WTC11 (cell line): ENCODE data around the gene DCAF5. TPM values are rescaled to one million over a fixed set of nuclear protein-coding genes. Genes with fewer than 3 reads are reported as not detected.

Experiments used
- AFF4 ChIP-seq: sonication (generic); formaldehyde crosslinking; IDR thresholded peaks from 2 replicates; pipeline ENCODE4 v1.8.1; 2023; ENCODE audit warnings: mild to moderate bottlenecking, missing genetic modification reagents, borderline replicate concordance
- ATF2 ChIP-seq: sonication (generic); formaldehyde crosslinking; IDR thresholded peaks from 2 replicates; pipeline ENCODE4 v1.8.1; 2022; ENCODE audit warnings: low read depth, missing genetic modification reagents, borderline replicate concordance
- ATF3 ChIP-seq: sonication (generic); formaldehyde crosslinking; conservative IDR thresholded peaks from 2 replicates; pipeline ENCODE4 v1.8.1; 2022; ENCODE audit warnings: mild to moderate bottlenecking, missing genetic modification reagents
- E2F4 ChIP-seq: sonication (generic); formaldehyde crosslinking; IDR thresholded peaks from 2 replicates; pipeline ENCODE4 v1.8.1; 2022; ENCODE audit warnings: low read depth, mild to moderate bottlenecking, moderate library complexity, missing genetic modification reagents, borderline replicate concordance
- E2F5 ChIP-seq: sonication (generic); formaldehyde crosslinking; IDR thresholded peaks from 2 replicates; pipeline ENCODE4 v1.8.1; 2022; ENCODE audit warnings: mild to moderate bottlenecking, moderate library complexity, missing genetic modification reagents
- ELF4 ChIP-seq: sonication (generic); formaldehyde crosslinking; IDR thresholded peaks from 2 replicates; pipeline ENCODE4 v1.8.1; 2022; ENCODE audit warnings: low read depth, mild to moderate bottlenecking, moderate library complexity, missing genetic modification reagents
- EMX1 ChIP-seq: fragments of 250-450 bp; sonication (Bioruptor Pico); IDR thresholded peaks from 2 replicates; pipeline ENCODE4 v1.8.0; 2021; ENCODE audit warnings: mild to moderate bottlenecking
- GABPB1 ChIP-seq: sonication (generic); formaldehyde crosslinking; IDR thresholded peaks from 2 replicates; pipeline ENCODE4 v1.8.1; 2023; ENCODE audit warnings: mild to moderate bottlenecking, missing genetic modification reagents
- GTF2I ChIP-seq: fragments of 250-450 bp; sonication (Bioruptor Pico); conservative IDR thresholded peaks from 2 replicates; pipeline ENCODE4 v1.4.0; 2021; ENCODE audit warnings: mild to moderate bottlenecking
- HMGXB4 ChIP-seq: sonication (generic); formaldehyde crosslinking; IDR thresholded peaks from 2 replicates; pipeline ENCODE4 v1.8.1; 2023; ENCODE audit warnings: mild to moderate bottlenecking, moderate library complexity, missing genetic modification reagents
- JUN ChIP-seq: sonication (generic); formaldehyde crosslinking; IDR thresholded peaks from 2 replicates; pipeline ENCODE4 v1.8.0; 2023; ENCODE audit warnings: mild to moderate bottlenecking, missing genetic modification reagents
- KAT7 ChIP-seq: sonication (generic); formaldehyde crosslinking; IDR thresholded peaks from 2 replicates; pipeline ENCODE4 v1.8.1; 2023; ENCODE audit warnings: missing genetic modification reagents, mild to moderate bottlenecking, borderline replicate concordance
- NR2C2 ChIP-seq: sonication (generic); formaldehyde crosslinking; IDR thresholded peaks from 2 replicates; pipeline ENCODE4 v1.8.0; 2022; ENCODE audit warnings: mild to moderate bottlenecking, missing genetic modification reagents
- OVOL2 ChIP-seq: fragments of 250-450 bp; sonication (Bioruptor Pico); IDR thresholded peaks from 2 replicates; pipeline ENCODE4 v1.9.0; 2021; ENCODE audit warnings: mild to moderate bottlenecking, borderline replicate concordance
- PRRX2 ChIP-seq: fragments of 250-450 bp; sonication (Bioruptor Pico); IDR thresholded peaks from 2 replicates; pipeline ENCODE4 v1.8.0; 2021; ENCODE audit warnings: mild to moderate bottlenecking
- SP1 ChIP-seq: sonication (generic); formaldehyde crosslinking; conservative IDR thresholded peaks from 2 replicates; pipeline ENCODE4 v1.8.1; 2022; ENCODE audit warnings: missing genetic modification reagents
- TEAD4 ChIP-seq: sonication (generic); formaldehyde crosslinking; IDR thresholded peaks from 2 replicates; pipeline ENCODE4 v1.8.0; 2022; ENCODE audit warnings: mild to moderate bottlenecking, missing genetic modification reagents
- TP53 ChIP-seq: sonication (generic); formaldehyde crosslinking; IDR thresholded peaks from 2 replicates; pipeline ENCODE4 v1.8.1; 2023; ENCODE audit warnings: mild to moderate bottlenecking, missing genetic modification reagents
- ZMAT4 ChIP-seq: fragments of 250-450 bp; sonication (Bioruptor Pico); IDR thresholded peaks from 2 replicates; pipeline ENCODE4 v1.9.0; 2021; ENCODE audit warnings: mild to moderate bottlenecking
- ZNF138 ChIP-seq: sonication (generic); formaldehyde crosslinking; conservative IDR thresholded peaks from 2 replicates; pipeline ENCODE4 v1.8.1; 2022; ENCODE audit warnings: mild to moderate bottlenecking, moderate library complexity, missing genetic modification reagents
- ZNF232 ChIP-seq: sonication (generic); formaldehyde crosslinking; IDR thresholded peaks from 2 replicates; pipeline ENCODE4 v1.8.0; 2022; ENCODE audit warnings: mild to moderate bottlenecking, missing genetic modification reagents
- ZNF317 ChIP-seq: sonication (generic); formaldehyde crosslinking; IDR thresholded peaks from 2 replicates; pipeline ENCODE4 v1.8.1; 2023; ENCODE audit warnings: low read depth, mild to moderate bottlenecking, moderate library complexity, missing genetic modification reagents, borderline replicate concordance
- ZNF423 ChIP-seq: fragments of 250-450 bp; sonication (Bioruptor Pico); IDR thresholded peaks from 2 replicates; pipeline ENCODE4 v2.1.2; 2022; ENCODE audit warnings: mild to moderate bottlenecking, moderate library complexity
- ZNF425 ChIP-seq: fragments of 250-450 bp; sonication (Bioruptor Pico); conservative IDR thresholded peaks from 2 replicates; pipeline ENCODE4 v1.9.0; 2021; ENCODE audit warnings: mild to moderate bottlenecking
- ZNF671 ChIP-seq: fragments of 250-450 bp; sonication (Bioruptor Pico); IDR thresholded peaks from 2 replicates; pipeline ENCODE4 v1.8.0; 2021; ENCODE audit warnings: mild to moderate bottlenecking
- total RNA-seq: library from RNA; stranded (reverse); gene quantifications from 3 replicates; pipeline ENCODE4 v1.2.3, GENCODE V29; 2021

Gene DCAF5
- total RNA-seq, 1 experiment from 2014 or later = 30.3 TPM

- TF ChIP-seq E2F4 (no peak), ZNF425 (no peak), AFF4 (no peak), OVOL2 (no peak), ZNF232 (no peak), ATF2 (CRISPR knock-in tag) (no peak), TP53 (CRISPR knock-in tag) (no peak), EMX1 (no peak), PRRX2 (CRISPR knock-in tag) (no peak), ZNF423 (CRISPR knock-in tag) (peak; percentile 18; the same call in 1 of the 2 replicates), JUN (CRISPR knock-in tag) (no peak), E2F5 (CRISPR knock-in tag) (peak; percentile 78; the same call in 1 of the 2 replicates), TEAD4 (no peak), GTF2I (CRISPR knock-in tag) (no peak), SP1 (peak; percentile 70), ELF4 (CRISPR knock-in tag) (peak; percentile 86; the same call in 1 of the 2 replicates), ATF3 (CRISPR knock-in tag) (no peak), ZNF317 (CRISPR knock-in tag) (0 out of 2 replicates have a peak, but pooled peaks have one; percentile 17), ZNF671 (CRISPR knock-in tag) (no peak), NR2C2 (CRISPR knock-in tag) (no peak), KAT7 (CRISPR knock-in tag) (0 out of 2 replicates have a peak, but pooled peaks have one; percentile 33), ZMAT4 (CRISPR knock-in tag) (no peak), GABPB1 (no peak), ZNF138 (CRISPR knock-in tag) (no peak), HMGXB4 (peak; percentile 79)
These were observed 393 bp upstream of the DCAF5 start (continued) for GRCh38 chr14:69153152-69153872.
